Neural crest cell (in vitro differentiated cells): ENCODE data around the gene PTGIS. TPM values are rescaled to one million over a fixed set of nuclear protein-coding genes. Genes with fewer than 3 reads are reported as not detected.

Experiments used
- DNase-seq: peaks from one replicate; pipeline ENCODE4 v3.0.0; 2021; ENCODE audit warnings: low read depth, mixed read lengths, low spot score
- H3K27ac Mint-ChIP-seq: one replicate; pipeline ENCODE4 v1.8.0; 2021; ENCODE audit warnings: mild to moderate bottlenecking, mixed read lengths; ENCODE audit not compliant: unreplicated experiment
- H3K27me3 Mint-ChIP-seq: 2 replicates; pipeline ENCODE4 v1.8.0; 2021; ENCODE audit warnings: low read depth, mild to moderate bottlenecking, mixed read lengths
- H3K36me3 Mint-ChIP-seq: 2 replicates; pipeline ENCODE4 v1.8.0; 2021; ENCODE audit warnings: low read depth, mild to moderate bottlenecking, mixed read lengths
- H3K4me1 Mint-ChIP-seq: 2 replicates; pipeline ENCODE4 v1.8.0; 2021; ENCODE audit warnings: mixed read lengths
- H3K4me3 Mint-ChIP-seq: one replicate; pipeline ENCODE4 v1.8.0; 2021; ENCODE audit warnings: mild to moderate bottlenecking, mixed read lengths
- H3K9me3 Mint-ChIP-seq: 2 replicates; pipeline ENCODE4 v1.8.0; 2021; ENCODE audit warnings: mixed read lengths
- CTCF ChIP-seq: fragments of 200-600 bp; sonication (generic); conservative IDR thresholded peaks from 2 replicates; pipeline ENCODE4 v1.5.0; 2021; ENCODE audit warnings: antibody characterized with exemption, mild to moderate bottlenecking
- total RNA-seq: library from RNA; stranded (reverse); gene quantifications from 2 replicates; pipeline ENCODE4 v1.2.1, GENCODE V29; 2021

The PTGIS gene
- total RNA-seq, 1 donor from 2014 or later, result 7.1 TPM

DNA sequence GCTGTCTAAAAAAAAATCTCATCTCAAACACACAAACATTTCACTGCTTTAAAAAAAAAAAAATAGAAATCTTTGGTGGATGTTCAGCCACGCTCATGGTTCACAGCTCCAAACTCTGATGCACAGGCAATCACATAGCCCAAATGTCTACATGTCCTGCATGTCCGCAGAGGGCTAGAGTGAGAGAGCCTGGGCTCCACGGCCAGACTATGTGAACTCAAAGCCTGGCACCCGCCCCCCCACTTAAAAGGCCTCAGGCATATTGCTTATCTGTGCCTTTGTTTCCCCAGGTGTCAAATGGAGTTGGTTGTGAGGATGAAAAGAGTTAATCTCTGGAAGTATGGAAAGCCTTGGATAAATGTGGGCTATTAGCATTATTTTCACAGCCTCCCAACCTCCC is 10.5 kb upstream of the PTGIS start:
- peaks cover 3% of the 10 kb centered on the region for H3K9me3 Mint-ChIP-seq
- no peak for TF ChIP-seq CTCF
- H3K36me3 Mint-ChIP-seq, result peaks cover 2% of the 10 kb centered on the region

DNA sequence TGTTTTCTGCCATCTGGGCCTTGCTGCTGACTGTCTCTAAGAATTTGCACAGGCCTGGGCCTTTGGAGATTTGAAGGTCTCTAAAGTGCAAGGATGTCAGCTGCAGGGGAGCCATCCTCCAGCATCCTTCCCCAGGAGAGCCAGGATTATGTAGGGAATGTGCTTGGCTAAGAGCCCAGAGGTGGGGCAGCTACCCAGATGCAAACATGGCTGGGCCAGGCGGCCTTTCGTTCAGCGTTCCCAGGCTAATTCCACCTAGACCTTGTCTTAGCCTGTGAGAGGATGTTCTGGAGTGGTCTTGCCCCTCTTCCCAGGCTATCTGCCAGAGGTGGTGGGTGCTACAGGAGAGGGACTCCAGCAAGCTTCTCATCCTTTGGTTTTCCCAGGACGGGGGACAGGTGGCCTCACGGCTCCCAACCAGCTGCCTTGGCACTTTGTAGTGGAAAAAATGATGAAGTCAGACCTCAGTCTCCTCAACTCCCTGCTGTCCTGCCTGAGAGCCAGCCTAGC is 7.7 kb upstream of the PTGIS start:
- no peaks in the 10 kb centered on the region for H3K36me3 Mint-ChIP-seq
- H3K9me3 Mint-ChIP-seq, result no peaks in the 10 kb centered on the region
- TF ChIP-seq CTCF, result no peak
- peaks cover 6% of the 10 kb centered on the region for H3K27me3 Mint-ChIP-seq
- no peak for DNase-seq
- no peak overlapping the region for H3K27ac Mint-ChIP-seq
- peaks cover 16% of the 10 kb centered on the region for H3K4me1 Mint-ChIP-seq
- H3K4me3 Mint-ChIP-seq, result no peak overlapping the region

More for the DNA sequence above, 10.5 kb upstream of the PTGIS start:
- H3K27ac Mint-ChIP-seq, result no peak overlapping the region
- peaks cover 15% of the 10 kb centered on the region for H3K4me1 Mint-ChIP-seq
- no peak for DNase-seq
- no peaks in the 10 kb centered on the region for H3K27me3 Mint-ChIP-seq
- H3K4me3 Mint-ChIP-seq, result no peak overlapping the region

DNA sequence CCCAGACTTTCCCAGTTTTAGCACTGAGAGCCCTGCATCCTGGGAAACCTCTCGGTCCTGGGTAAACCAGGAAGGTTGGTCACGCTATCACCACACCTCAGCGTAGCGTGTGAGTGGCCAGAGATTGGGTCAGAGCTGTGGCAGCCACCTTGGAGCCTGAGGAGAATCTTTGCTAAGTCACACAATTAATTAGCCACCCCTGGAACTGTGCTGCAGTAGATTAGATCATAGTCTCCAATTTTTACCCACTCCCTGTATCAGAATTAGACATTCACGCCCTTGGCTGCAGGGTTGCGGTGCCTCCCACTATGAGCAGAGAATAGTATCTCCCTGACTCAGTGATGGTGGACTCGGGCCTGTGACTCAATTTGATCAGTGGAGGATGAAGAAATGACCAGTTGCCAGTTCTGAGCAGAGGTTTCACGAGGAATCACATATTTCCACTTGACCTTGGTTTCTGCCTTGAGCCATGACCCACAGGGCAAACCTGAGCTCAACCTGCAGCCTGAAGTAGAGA is 6.0 kb upstream of the PTGIS start:
- Mint-ChIP-seq H3K36me3 (no peaks in the 10 kb centered on the region), H3K27ac (no peak overlapping the region), H3K4me1 (peaks cover 9% of the 10 kb centered on the region), H3K4me3 (no peak overlapping the region), H3K9me3 (no peaks in the 10 kb centered on the region), H3K27me3 (peaks cover 12% of the 10 kb centered on the region)
- TF ChIP-seq CTCF, result no peak
- no peak for DNase-seq

- Mint-ChIP-seq H3K4me3 (no peak overlapping the region), H3K36me3 (no peaks in the 10 kb centered on the region), H3K27me3 (peaks cover 12% of the 10 kb centered on the region), H3K9me3 (no peaks in the 10 kb centered on the region), H3K27ac (no peak overlapping the region), H3K4me1 (peaks cover 9% of the 10 kb centered on the region)
- no peak for DNase-seq
- no peak for TF ChIP-seq CTCF
Observed at GRCh38 chr20:49572857-49573256, 4.9 kb upstream of the PTGIS start.

GRCh38 chr20:49571553-49571835 is 3.6 kb upstream of the PTGIS start:
- H3K27me3 Mint-ChIP-seq, result peaks cover 12% of the 10 kb centered on the region
- no peaks in the 10 kb centered on the region for H3K36me3 Mint-ChIP-seq
- H3K27ac Mint-ChIP-seq, result no peak overlapping the region
- H3K4me1 Mint-ChIP-seq, result peaks cover 13% of the 10 kb centered on the region
- H3K9me3 Mint-ChIP-seq, result no peaks in the 10 kb centered on the region
- TF ChIP-seq CTCF, result no peak
- H3K4me3 Mint-ChIP-seq, result no peak overlapping the region
- DNase-seq, result no peak
